SK-N-SH (cell line): ENCODE measurements around the gene SLC2A8.

Experiments used
- CTCF ChIP-seq: fragments of 200-600 bp; sonication (generic); IDR thresholded peaks from 2 replicates; pipeline ENCODE4 v1.6.1; 2017; ENCODE audit warnings: antibody characterized with exemption, mild to moderate bottlenecking, moderate library complexity
- EZH2phosphoT487 ChIP-seq: fragments of 200-600 bp; sonication (generic); IDR thresholded peaks from 2 replicates; pipeline ENCODE4 v1.6.1; 2017; ENCODE audit warnings: low read depth, mixed run types, mild to moderate bottlenecking, antibody characterized with exemption, moderate library complexity, borderline replicate concordance
- FOXM1 ChIP-seq: IDR thresholded peaks from 2 replicates; pipeline ENCODE4 v1.4.0; 2012; ENCODE audit warnings: low read depth, mild to moderate bottlenecking
- MAX ChIP-seq: IDR thresholded peaks from 2 replicates; pipeline ENCODE4 v1.4.0; 2012; ENCODE audit warnings: low read depth
- MXI1 ChIP-seq: IDR thresholded peaks from 2 replicates; pipeline ENCODE4 v1.6.1; 2012; ENCODE audit warnings: mild to moderate bottlenecking, low read depth, low read length, improper control_type of control experiment
- PBX3 ChIP-seq: IDR thresholded peaks from 2 replicates; pipeline ENCODE4; 2012
- RCOR1 ChIP-seq: fragments of 150-350 bp; IDR thresholded peaks from 2 replicates; pipeline ENCODE4 v1.6.1; 2017; ENCODE audit warnings: antibody characterized with exemption, low read length
- REST ChIP-seq: IDR thresholded peaks from 2 replicates; pipeline ENCODE4 v1.6.1; 2012; ENCODE audit warnings: mild to moderate bottlenecking, low read depth, low read length, moderate library complexity
- RFX5 ChIP-seq: IDR thresholded peaks from 2 replicates; pipeline ENCODE4 v1.6.1; 2012; ENCODE audit warnings: mild to moderate bottlenecking, improper control_type of control experiment, low read length
- SIN3A ChIP-seq: IDR thresholded peaks from 2 replicates; pipeline ENCODE4 v1.6.1; 2012; ENCODE audit warnings: low read depth, mild to moderate bottlenecking, low read length, moderate library complexity, borderline replicate concordance
- YY1 ChIP-seq: IDR thresholded peaks from 2 replicates; pipeline ENCODE4 v1.4.0; 2012; ENCODE audit warnings: low read depth, mild to moderate bottlenecking

GRCh38 chr9:127396253-127396807 is 639 bp upstream of the SLC2A8 start:
- TF ChIP-seq RCOR1, result no peak; the same call in 1 of the 2 replicates
- no peak for TF ChIP-seq PBX3
- TF ChIP-seq CTCF, result no peak
- TF ChIP-seq MAX, result peak; percentile 99
- no peak for TF ChIP-seq REST
- TF ChIP-seq EZH2phosphoT487, result no peak
- no peak for TF ChIP-seq RFX5
- no peak for TF ChIP-seq SIN3A
- no peak for TF ChIP-seq FOXM1
- no peak for TF ChIP-seq YY1
- peak; percentile 97 for TF ChIP-seq MXI1
